ENCODE data around the gene METTL17.
"Not testable (repeated sequence)": the region's sequence is repeated elsewhere in the genome, so short reads cannot be mapped to it uniquely, and the experiment has no call there.

METTL17 gene

DNA sequence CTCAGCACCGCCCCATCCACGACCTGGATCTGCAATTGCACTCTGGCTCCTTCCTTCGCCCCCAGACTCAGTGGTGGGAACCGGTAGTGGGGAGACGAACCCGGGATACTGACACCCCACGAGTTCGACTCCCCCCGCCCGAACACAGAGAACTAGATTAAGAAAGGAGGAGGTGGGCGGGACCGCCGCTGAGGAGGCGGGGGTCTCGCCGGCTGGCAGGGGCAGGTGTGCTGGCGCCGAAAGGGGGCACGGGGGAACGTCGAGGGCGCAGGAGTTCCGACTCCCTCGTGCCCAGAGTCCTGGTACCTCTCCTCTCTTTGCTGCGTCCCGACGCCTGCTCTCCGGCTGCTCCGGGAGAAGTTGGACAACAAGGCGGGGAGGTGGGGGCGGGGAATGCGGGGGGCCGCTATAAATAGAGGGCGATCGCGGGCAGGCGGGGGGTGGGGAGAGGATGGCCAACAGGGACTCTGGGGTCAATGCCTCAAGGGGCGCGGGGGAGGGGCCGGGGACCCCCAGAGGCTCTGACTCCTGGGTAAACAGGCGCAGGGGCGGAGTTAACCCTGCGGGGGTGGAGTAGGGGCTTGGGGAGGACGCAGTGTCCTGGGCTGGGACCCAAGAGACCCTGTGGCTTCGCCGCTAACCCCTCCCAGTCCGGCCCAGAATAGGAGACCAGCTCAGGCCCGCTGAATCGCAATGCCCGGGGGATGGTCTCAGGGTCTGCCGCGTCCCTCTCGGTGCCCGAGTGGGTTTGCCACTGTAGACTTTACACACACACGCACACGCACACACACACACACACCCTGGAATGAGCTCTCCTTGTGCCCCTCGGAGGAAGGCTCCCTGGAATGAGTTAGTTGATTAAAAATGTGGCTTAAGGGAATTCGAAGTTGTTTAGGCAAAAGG lies 35.8 kb downstream of the METTL17 start:
- no peak for DNase-seq

- DNase-seq, result no peak
These were observed 36.7 kb downstream of the METTL17 start for GRCh38 chr14:21026274-21026987.

GRCh38 chr14:21026988-21027315 lies 37.2 kb downstream of the METTL17 start:
- DNase-seq, result no peak

- DNase-seq, result no peak
These were observed 40.1 kb downstream of the METTL17 start, which contains the start of gene TPPP2 for GRCh38 chr14:21029917-21030316. Gene TPPP2 (plus strand): TSS chr14:21030217. CDS start chr14:21030582, 365 bp downstream.

- no peak for DNase-seq
These were observed 40.8 kb downstream of the METTL17 start for GRCh38 chr14:21030531-21030930.

DNA sequence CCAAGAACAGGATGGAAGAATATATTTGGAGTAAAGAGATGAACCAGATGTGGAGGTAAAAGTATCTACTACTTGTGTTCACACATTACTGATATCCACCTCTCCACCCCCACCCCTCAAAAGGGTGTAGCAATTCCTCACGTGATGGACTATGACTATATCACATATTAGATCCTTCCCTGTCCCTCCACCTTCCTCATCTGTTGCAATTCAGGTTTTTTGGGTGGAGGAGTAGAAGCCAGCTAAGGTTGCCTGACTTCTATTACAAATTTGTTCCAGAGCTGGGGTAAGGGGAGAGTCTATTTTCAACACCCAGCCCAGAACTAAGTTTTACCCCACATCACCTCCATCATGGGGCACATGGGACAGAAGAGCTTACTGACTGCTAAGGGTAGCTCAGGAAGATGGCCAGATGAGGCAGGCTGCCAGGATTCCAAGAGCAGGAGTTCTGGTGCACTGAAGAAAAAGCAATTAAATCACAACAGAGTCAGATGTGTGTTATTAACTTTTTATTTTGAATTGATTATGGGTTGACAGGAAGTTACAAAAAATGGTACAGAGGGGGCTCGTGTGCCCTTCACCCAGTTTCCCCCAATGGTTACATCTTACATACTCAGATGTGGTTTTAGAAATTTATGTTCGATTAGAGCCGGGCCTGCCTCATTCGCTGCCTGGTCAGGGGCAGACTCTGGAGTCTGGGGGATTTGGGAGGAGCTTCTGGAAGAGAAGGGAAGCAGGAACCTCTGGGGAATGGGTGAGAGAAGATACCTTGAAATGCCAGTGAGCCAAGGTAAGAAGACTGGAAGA lies 42.7 kb downstream of the METTL17 start:
- DNase-seq, result no peak

- no peak for DNase-seq
These were observed 43.4 kb downstream of the METTL17 start for GRCh38 chr14:21033133-21033698.

GRCh38 chr14:21034707-21035106 lies 44.9 kb downstream of the METTL17 start, which contains the start of gene RNASE13:
Gene RNASE13 (minus strand): TSS chr14:21034807. CDS start chr14:21034288, 519 bp downstream.
- no peak for DNase-seq

GRCh38 chr14:21036751-21037150 lies 47.0 kb downstream of the METTL17 start:
- DNase-seq, result no peak

DNA sequence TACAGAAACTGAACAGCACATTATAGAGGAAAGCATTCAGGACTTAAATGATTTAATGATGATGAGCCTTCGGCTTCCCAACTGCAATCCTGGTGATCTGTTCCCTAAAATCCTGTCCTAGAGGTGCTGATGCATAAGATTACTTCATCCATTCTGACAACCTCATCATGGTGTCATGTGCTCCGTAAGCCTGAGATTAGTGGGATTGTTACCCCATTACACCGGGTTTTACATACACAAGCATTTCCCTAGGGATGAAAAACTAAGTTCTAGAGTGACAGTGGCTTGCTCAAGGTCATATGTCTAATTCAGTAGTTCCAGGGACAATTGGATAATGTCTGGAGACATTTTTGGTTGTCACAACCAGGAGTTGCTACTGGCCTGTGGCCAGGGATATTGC lies 47.4 kb downstream of the METTL17 start:
- DNase-seq, result no peak

GRCh38 chr14:21038441-21039422 lies 49.0 kb downstream of the METTL17 start:
- no peak for DNase-seq

DNA sequence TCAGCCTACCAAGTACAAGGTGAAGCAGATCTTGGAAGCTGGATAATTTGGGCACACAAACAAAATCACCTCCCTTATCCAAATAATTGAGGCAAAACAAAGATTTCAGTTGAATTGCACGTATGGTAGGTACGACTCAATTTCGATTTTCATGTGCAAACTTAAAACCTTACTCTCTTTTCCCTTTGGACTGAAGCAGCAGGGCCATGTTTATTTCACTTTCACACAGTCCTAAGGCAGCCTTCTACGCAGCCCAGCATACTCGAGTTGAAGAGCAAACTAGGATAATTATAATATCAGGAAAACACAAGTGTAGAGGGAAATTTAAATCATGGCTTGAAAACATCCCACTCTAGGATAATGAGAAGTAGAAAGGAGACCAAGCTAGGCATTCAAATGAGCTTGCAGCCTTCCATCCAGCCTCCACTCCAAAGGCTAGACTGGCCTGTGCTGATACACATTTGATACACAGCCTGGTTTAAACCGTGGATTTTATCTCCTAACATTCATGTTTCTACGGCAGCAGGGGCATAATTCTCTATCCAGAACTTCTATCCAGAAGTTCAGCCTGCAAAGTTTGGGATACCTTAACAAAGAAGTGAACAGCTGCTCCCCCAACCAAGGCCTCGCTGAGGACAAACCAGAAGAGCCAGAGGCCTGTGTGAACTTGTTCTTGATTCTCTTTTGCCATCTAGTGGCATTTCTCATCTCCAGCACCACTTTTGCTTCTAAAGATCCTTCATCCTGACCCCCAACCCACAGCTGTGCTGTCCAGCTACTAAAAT lies 50.0 kb downstream of the METTL17 start:
- DNase-seq, result peak; percentile 30

GRCh38 chr14:21040370-21040925 lies 50.7 kb downstream of the METTL17 start:
- no peak for DNase-seq

- not testable (repeated sequence) for DNase-seq
These were observed 51.2 kb downstream of the METTL17 start for GRCh38 chr14:21040941-21041340.

- no peak for DNase-seq
These were observed 52.1 kb downstream of the METTL17 start, which contains the start of gene RNASE7 for GRCh38 chr14:21041676-21042433. Gene RNASE7 (plus strand): TSS chr14:21042362. CDS start chr14:21042993, 631 bp downstream.

- no peak for DNase-seq
These were observed 53.1 kb downstream of the METTL17 start for GRCh38 chr14:21042918-21043317.

DNA sequence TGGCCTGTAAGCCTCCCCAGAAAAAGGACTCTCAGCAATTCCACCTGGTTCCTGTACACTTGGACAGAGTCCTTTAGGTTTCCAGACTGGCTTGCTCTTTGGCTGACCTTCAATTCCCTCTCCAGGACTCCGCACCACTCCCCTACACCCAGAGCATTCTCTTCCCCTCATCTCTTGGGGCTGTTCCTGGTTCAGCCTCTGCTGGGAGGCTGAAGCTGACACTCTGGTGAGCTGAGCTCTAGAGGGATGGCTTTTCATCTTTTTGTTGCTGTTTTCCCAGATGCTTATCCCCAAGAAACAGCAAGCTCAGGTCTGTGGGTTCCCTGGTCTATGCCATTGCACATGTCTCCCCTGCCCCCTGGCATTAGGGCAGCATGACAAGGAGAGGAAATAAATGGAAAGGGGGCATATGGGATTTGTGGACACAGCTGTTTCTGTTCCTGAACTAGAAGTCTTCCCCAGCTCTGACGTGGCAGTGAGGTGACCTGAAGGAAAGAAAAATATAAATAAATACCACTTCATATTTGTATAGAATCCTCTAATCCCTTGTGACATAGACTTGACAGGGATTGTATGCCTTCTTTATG lies 53.7 kb downstream of the METTL17 start:
- no peak for DNase-seq

- DNase-seq, result peak; percentile 19
These were observed 54.3 kb downstream of the METTL17 start for GRCh38 chr14:21043974-21044618.
